Measurements from ENCODE around the gene CASQ1. TPM values are rescaled to one million over a fixed set of nuclear protein-coding genes. Genes with fewer than 3 reads are reported as not detected.

The CASQ1 gene
- total and polyA plus RNA-seq, 9 of the 15 experiments (the other 6 are each of a cell fraction or from before 2014, with no cell fraction given) = not detected

DNA sequence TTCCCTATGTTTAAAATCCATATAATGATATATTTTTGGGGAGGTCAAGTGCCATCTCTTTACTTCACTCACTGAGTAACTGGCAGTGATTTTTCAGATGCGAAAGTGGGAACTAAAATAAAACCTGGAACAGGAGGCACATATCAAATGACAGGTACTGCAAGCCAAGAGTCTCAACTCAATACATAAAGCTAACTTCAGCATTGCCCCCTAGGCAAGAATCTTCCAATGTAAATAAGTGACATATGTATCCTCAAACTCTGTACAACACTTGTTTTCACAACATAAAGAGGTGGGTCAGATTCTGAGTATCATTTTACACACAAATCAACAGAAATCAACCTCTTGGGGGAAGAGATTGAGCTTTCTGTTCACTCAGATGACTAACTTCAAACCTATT, 53.8 kb downstream of the CASQ1 start:
- intact Hi-C loops (cut with micrococcal nuclease) (no loop called here), in situ Hi-C loops (cut with MboI) (no loop called here)
- no peaks in the 10 kb centered on the region for H3K9me3 ChIP-seq (replicated peaks; ENCODE audit: control insufficient read depth, insufficient read depth, low read depth, low read length)
- peaks cover 38% of the 10 kb centered on the region for H3K79me2 ChIP-seq (ENCODE audit: control insufficient read depth, insufficient read depth, low read length)
- peaks cover 53% of the 10 kb centered on the region for H3K36me3 ChIP-seq (ENCODE audit: control insufficient read depth, insufficient read depth, low read length)
- DNase-seq (ENCODE audit: extremely low read depth in 1 of 4, low spot score in 3 of 4) = no peak
- no TSS peak for BruUV-seq (replicated peaks)
- H3K4me1 ChIP-seq (replicated peaks in 1 of 2; ENCODE audit: control insufficient read depth in 2 of 2, insufficient read depth in 2 of 2, low read length in 2 of 2) = peaks cover 0 to 3% of the 10 kb centered on the region in 2 experiments; a peak in 1 of 5 replicates
- 100% methylated on average over 1 of the region's 1 CpG for WGBS (ENCODE audit: insufficient coverage, low coverage, missing lambda C conversion rate)
- H2AFZ ChIP-seq (ENCODE audit: low read depth, low read length) = no peak overlapping the region
- H3K9ac ChIP-seq (ENCODE audit: insufficient read depth in 1 of 2, low read depth in 2 of 2, low read length in 2 of 2) = no peak overlapping the region
- ChIA-PET POLR2A (interaction anchor here (0.6 to 1.3 kb wide), 6 partner anchors 8 to 128 kb away, joined by 3 to 4 read pairs (median 3); no protein-coding TSS in a partner anchor), CTCF (ENCODE audit: low intra/inter-chr PET ratio) (no interaction called here)
- H4K20me1 ChIP-seq (replicated peaks; ENCODE audit: control insufficient read depth, insufficient read depth, low read length) = peaks cover 8% of the 10 kb centered on the region; the same call in 1 of the 2 replicates
- no peak overlapping the region for H3K27ac ChIP-seq (ENCODE audit: extremely low read depth, low read depth, low read length)
- TF ChIP-seq, protein P1, sequence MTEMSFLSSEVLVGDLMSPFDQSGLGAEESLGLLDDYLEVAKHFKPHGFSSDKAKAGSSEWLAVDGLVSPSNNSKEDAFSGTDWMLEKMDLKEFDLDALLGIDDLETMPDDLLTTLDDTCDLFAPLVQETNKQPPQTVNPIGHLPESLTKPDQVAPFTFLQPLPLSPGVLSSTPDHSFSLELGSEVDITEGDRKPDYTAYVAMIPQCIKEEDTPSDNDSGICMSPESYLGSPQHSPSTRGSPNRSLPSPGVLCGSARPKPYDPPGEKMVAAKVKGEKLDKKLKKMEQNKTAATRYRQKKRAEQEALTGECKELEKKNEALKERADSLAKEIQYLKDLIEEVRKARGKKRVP (CRISPR knock-in tag; IDR thresholded peaks at IDR 0.05) = no peak
- no peak for TF ChIP-seq BRD9 (IDR thresholded peaks at IDR 0.05; ENCODE audit: low read depth, partially characterized antibody)
- TF ChIP-seq SIN3A (IDR thresholded peaks at IDR 0.05; ENCODE audit: borderline replicate concordance in 2 of 2, control insufficient read depth in 1 of 2, low read depth in 2 of 2, low read length in 2 of 2) = no peak
- no peak for TF ChIP-seq ATF7 (IDR thresholded peaks at IDR 0.05)
- TF ChIP-seq TRIM28 (IDR thresholded peaks at IDR 0.05) = no peak
- no peak for TF ChIP-seq ZNF507 (tag; conservative IDR thresholded peaks at IDR 0.05)
- FAIRE-seq = no peak
- ATAC-seq = no peak
- no peak overlapping the region for H3K4me2 ChIP-seq (ENCODE audit: insufficient read depth, low read length)
- no peaks in the 10 kb centered on the region for H3K27me3 ChIP-seq (ENCODE audit: control insufficient read depth in 2 of 2, insufficient read depth in 2 of 2, low read length in 2 of 2)
- no peak overlapping the region for H3K4me3 ChIP-seq
- H3K9me1 ChIP-seq (ENCODE audit: control insufficient read depth, insufficient read depth, low read length) = no peaks in the 10 kb centered on the region

Data from K562 (cell line).